Measurements from ENCODE around the gene CACNA1G. TPM values are rescaled to one million over a fixed set of nuclear protein-coding genes. Genes with fewer than 3 reads are reported as not detected.

The CACNA1G gene
- total and polyA plus RNA-seq, 2 donors (not counting 3 experiments of a cell fraction or from before 2014, with no cell fraction given), result not detected

DNA sequence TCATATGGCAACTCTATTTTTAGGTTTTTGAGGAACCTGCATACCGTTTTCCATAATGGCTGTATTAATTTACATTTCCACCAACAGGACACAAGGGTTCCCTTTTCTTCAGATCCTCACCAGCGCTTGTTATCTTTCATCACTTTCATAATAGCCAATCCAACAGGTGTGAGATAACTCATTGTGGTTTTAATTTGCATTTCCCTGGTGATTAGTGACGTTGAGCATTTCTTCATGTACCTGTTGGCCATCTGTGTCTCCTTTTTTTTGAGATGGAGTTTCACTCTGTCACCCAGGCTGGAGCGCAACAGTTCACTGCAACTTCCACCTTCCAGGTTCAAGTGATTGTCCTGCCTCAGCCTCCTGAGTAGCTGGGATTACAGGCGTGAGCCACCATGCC, 38.0 kb downstream of the CACNA1G start:
- H3K27ac ChIP-seq (ENCODE audit: insufficient read depth, low read depth, low read length), result no peak overlapping the region
- H2AFZ ChIP-seq (ENCODE audit: low read depth, low read length), result no peak overlapping the region
- H3K27me3 ChIP-seq (ENCODE audit: control insufficient read depth in 2 of 2, insufficient read depth in 2 of 2, low read length in 2 of 2), result no peaks in the 10 kb centered on the region
- no peak for DNase-seq (ENCODE audit: low read depth, low spot score)
- ChIA-PET POLR2A (no interaction called here), CTCF (interaction anchor here (1.1 to 2.3 kb wide), 6 partner anchors 11 to 96 kb away, joined by 3 to 11 read pairs (median 4); no protein-coding TSS in a partner anchor)
- TF ChIP-seq MYC (IDR thresholded peaks at IDR 0.05; ENCODE audit: low read depth, low read length), result no peak
- intact Hi-C loops (cut with micrococcal nuclease) (no loop called here), dilution Hi-C loops (cut with MboI; ENCODE audit: extremely low pct_ligation_motif_present, low sequenced_read_pairs) (no loop called here)
- H3K4me3 ChIP-seq (replicated peaks in 1 of 3; ENCODE audit: insufficient read depth in 1 of 3, low read depth in 1 of 3, low read length in 3 of 3), result no peak overlapping the region
- no peak for FAIRE-seq
- no peaks in the 10 kb centered on the region for H3K9me3 ChIP-seq (replicated peaks; ENCODE audit: control insufficient read depth, insufficient read depth, low read length)
- H3K9me1 ChIP-seq (replicated peaks; ENCODE audit: control insufficient read depth, extremely low read depth, insufficient read depth, low read length), result no peaks in the 10 kb centered on the region
- H3K79me2 ChIP-seq (ENCODE audit: control insufficient read depth, insufficient read depth, low read length), result no peaks in the 10 kb centered on the region
- BruUV-seq (replicated peaks), result no TSS peak
- no peaks in the 10 kb centered on the region for H3K4me1 ChIP-seq (ENCODE audit: control insufficient read depth, extremely low read depth, insufficient read depth, low read length)
- H4K20me1 ChIP-seq (replicated peaks; ENCODE audit: control insufficient read depth, extremely low read depth, insufficient read depth, low read length), result no peaks in the 10 kb centered on the region
- H3K4me2 ChIP-seq (ENCODE audit: insufficient read depth, low read length), result no peak overlapping the region
- H3K36me3 ChIP-seq (ENCODE audit: control insufficient read depth in 2 of 2, extremely low read depth in 1 of 2, insufficient read depth in 2 of 2, low read length in 2 of 2), result no peaks in the 10 kb centered on the region
- H3K9ac ChIP-seq (replicated peaks; ENCODE audit: extremely low read depth, insufficient read depth, low read length), result no peak overlapping the region

DNA sequence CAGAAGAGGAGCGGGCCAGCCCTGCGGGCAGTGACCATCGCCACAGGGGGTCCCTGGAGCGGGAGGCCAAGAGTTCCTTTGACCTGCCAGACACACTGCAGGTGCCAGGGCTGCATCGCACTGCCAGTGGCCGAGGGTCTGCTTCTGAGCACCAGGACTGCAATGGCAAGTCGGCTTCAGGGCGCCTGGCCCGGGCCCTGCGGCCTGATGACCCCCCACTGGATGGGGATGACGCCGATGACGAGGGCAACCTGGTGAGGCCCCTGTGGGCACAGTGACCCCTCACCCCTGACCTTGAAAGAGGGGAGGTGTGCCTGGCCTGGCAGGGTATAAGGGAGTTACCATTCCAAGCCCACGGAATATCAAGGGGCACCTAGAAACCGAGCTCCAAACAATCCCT, 39.1 kb downstream of the CACNA1G start:
- Histone ChIP-seq H3K4me2 (ENCODE audit: insufficient read depth, low read length) (no peak overlapping the region), H2AFZ (ENCODE audit: low read depth, low read length) (no peak overlapping the region), H4K20me1 (replicated peaks; ENCODE audit: control insufficient read depth, extremely low read depth, insufficient read depth, low read length) (no peaks in the 10 kb centered on the region), H3K79me2 (ENCODE audit: control insufficient read depth, insufficient read depth, low read length) (no peaks in the 10 kb centered on the region), H3K4me3 (replicated peaks in 1 of 3; ENCODE audit: insufficient read depth in 1 of 3, low read depth in 1 of 3, low read length in 3 of 3) (no peak overlapping the region), H3K4me1 (ENCODE audit: control insufficient read depth, extremely low read depth, insufficient read depth, low read length) (peaks cover 6% of the 10 kb centered on the region), H3K9me3 (replicated peaks; ENCODE audit: control insufficient read depth, insufficient read depth, low read length) (no peaks in the 10 kb centered on the region), H3K27ac (ENCODE audit: insufficient read depth, low read depth, low read length) (no peak overlapping the region), H3K9me1 (replicated peaks; ENCODE audit: control insufficient read depth, extremely low read depth, insufficient read depth, low read length) (no peaks in the 10 kb centered on the region), H3K27me3 (ENCODE audit: control insufficient read depth in 2 of 2, insufficient read depth in 2 of 2, low read length in 2 of 2) (no peaks in the 10 kb centered on the region), H3K9ac (replicated peaks; ENCODE audit: extremely low read depth, insufficient read depth, low read length) (no peak overlapping the region), H3K36me3 (ENCODE audit: control insufficient read depth in 2 of 2, extremely low read depth in 1 of 2, insufficient read depth in 2 of 2, low read length in 2 of 2) (no peaks in the 10 kb centered on the region)
- ChIA-PET POLR2A (no interaction called here), CTCF (interaction anchor here (0.6 to 2.3 kb wide), 8 partner anchors 10 to 95 kb away, joined by 3 to 11 read pairs (median 4); no protein-coding TSS in a partner anchor)
- TF ChIP-seq POLR2AphosphoS5 (IDR thresholded peaks at IDR 0.05; ENCODE audit: insufficient read depth, low read depth, low read length) (no peak), GATA2 (IDR thresholded peaks at IDR 0.05; ENCODE audit: insufficient read depth, insufficient read length, low read depth, low read length) (no peak), JUN (IDR thresholded peaks at IDR 0.05; ENCODE audit: borderline replicate concordance, insufficient read depth, insufficient read length, low read depth) (no peak), POLR2A (IDR thresholded peaks at IDR 0.05; ENCODE audit: low read depth, low read length) (no peak), FOS (IDR thresholded peaks at IDR 0.05; ENCODE audit: borderline replicate concordance, insufficient read depth, low read length) (no peak)
- TF ChIP-seq, protein P1, sequence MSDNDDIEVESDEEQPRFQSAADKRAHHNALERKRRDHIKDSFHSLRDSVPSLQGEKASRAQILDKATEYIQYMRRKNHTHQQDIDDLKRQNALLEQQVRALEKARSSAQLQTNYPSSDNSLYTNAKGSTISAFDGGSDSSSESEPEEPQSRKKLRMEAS (IDR thresholded peaks at IDR 0.05; ENCODE audit: insufficient read depth, insufficient read length), result no peak
- no peak for DNase-seq (ENCODE audit: low read depth, low spot score)
- dilution Hi-C loops (cut with MboI; ENCODE audit: extremely low pct_ligation_motif_present, low sequenced_read_pairs), result no loop called here
- FAIRE-seq, result no peak
- no TSS peak for BruUV-seq (replicated peaks)
- intact Hi-C loops (cut with micrococcal nuclease), result loop anchor here (5.0 kb wide), 1 partner anchor 37 kb away; the partner anchor contains the start of gene CACNA1G

Measured in endothelial cell of umbilical vein (primary cell).